GM20431 (cell line): ENCODE results near the gene RENBP.

ENCODE experiments used
- in situ Hi-C: fragments of 300-500 bp; cut with MseI, MboI; formaldehyde crosslinking; loops from one replicate; pipeline ENCODE4 v1.15.0; 2020; ENCODE audit warnings: low sequenced_read_pairs; ENCODE audit not compliant: unreplicated experiment

Gene RENBP

GRCh38 chrX:153924149-153924861 is 20.1 kb downstream of the RENBP start:
- in situ Hi-C loops: no loop called here

DNA sequence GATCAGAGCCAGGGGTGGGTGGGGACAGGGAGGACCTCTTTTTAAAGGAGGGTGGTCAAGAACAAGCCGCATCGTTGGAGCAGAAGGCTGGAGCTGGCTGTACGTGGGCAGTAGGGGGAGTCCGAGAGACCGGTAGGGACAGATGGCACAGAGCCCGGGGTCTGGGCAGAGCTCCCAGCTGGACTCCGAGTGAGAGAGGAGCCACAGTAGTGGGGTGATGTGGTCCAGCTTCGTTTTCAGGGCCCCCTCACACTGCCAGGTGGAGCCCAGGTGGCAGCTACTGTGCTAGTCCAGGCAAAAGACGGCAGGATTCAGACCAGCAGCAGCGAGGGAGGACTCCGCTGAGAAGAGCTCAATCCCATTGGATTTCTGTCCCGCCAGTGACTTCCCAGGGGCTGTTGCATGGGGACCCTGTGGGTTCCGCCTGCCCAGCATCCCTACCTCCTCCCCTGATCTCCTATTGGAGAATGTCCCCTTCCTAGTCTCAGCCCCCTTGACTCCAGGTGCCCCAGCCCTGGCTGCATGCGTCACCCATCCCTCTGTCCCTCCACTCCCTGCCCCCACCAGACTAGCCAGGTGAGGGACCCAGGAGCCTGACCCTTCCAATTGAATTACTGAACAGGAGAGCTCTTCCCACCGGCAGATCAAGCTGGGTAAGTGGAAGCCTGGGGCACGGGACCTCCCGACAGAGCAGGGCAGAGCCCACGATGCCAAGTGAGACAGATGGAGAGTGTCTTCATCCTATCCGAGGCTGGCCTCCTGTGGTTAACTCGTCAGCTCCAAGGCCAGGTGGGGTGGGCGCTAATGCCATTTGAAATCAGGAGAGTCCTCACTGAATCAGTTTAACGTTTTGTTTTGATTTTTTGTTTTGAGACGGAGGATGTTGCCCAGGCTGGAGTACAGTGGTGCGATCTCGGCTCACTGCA is 21.2 kb downstream of the RENBP start:
- in situ Hi-C loops: no loop called here

GRCh38 chrX:153921511-153922446 is 22.7 kb downstream of the RENBP start:
- in situ Hi-C loops: no loop called here

DNA sequence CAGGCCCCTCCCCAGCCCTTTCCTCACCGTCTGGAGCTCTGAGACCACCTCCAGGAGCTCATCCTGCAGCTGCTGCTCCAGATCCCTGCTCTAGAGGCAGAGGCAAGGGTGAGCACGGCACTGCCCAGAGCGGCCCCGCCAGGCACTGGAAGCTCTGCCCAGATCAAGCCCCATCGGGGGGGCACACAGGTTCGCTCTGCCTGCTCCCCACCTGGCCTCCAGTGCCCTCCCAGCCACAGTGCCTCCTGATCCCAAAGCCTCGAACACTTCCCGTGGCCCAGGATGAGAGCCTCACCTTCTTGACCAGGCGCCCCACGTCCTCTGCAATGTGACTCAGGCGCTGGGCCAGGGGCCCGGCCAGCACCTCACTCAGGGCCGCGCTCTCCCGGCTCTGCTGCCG is 23.4 kb downstream of the RENBP start:
- in situ Hi-C loops: no loop called here

DNA sequence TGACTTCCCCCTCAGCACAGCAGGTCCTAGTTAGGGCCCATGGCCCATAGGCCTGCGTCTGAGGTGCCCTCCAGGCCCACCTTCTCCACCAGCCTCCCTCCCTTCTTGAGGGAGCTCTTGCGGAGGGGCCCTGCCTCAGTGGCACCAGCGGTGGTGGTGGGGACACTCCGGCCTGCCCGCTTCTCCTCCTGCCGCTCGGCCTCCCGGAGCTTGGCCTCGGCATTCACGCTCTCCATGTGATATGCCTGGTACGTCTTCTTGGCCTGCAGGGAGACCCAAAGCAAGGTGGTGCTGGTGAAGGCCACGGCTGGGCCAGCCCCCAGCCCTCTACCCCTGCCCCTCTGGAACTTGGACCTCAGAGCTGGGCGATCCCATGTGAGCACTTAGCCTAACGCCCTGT is 23.9 kb downstream of the RENBP start:
- in situ Hi-C loops: no loop called here

- in situ Hi-C loops: no loop called here
Observed at GRCh38 chrX:153919281-153919680, 25.2 kb downstream of the RENBP start.

GRCh38 chrX:153917869-153918268 is 26.6 kb downstream of the RENBP start:
- in situ Hi-C loops: no loop called here

DNA sequence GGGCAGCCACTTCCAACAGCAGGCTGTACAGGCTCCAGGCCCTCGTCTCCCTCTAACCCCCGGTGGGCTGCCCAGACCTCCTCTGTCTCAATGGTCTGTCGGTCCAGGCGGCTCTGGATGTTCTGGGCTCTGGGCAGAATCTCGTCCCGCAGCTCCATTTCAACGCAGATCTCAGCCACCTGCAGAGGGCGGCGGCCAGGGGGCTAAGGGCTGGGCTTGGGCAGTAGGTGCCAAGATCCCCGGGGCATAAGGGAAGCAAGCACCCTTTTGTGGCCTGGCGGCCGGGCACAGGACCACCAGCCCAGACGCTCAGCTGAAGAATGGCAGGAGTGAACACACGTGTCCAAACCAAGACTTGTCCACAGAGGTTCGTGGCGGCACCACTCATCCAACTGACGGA is 30.7 kb downstream of the RENBP start:
- in situ Hi-C loops: no loop called here

DNA sequence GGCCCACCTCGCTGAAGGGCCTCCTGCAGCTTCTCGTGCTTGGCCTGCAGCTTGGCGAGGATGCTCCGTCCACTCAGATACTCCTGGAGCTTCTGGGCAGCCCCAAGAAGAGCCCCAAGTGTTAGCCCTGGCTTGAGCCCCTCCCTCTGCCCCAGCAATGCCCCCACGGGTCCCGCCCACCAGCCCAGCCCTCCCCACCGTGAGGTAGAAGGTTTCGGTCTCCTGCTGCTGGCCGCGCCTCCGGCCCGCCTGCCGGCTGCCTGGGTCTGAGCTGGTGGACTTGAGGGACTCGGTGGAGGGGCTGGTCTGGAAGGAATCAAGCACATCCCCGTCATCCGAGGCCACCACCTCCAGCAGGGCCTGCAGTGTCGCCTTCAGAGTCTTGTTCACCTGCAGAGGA is 31.2 kb downstream of the RENBP start:
- in situ Hi-C loops: no loop called here

DNA sequence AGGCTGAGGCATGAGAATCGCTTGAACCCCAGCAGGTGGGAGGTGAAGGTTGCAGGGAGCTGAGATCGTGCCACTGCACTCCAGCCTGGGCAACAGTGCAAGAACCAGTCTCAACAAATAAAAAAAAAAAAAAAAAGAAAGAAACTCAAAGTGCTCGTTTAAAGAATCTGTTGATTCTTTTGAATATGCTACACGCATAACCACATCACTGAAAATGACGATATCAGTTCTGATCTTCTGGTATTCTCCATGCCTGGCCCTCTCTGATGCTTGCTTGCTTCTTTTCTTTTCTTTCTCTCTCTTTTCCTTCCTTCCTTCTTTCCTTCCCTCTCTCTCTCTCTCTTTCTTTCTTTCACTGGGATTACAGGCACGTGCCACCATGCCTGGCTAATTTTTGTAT is 32.6 kb downstream of the RENBP start:
- in situ Hi-C loops: no loop called here

- in situ Hi-C loops: no loop called here
Observed at GRCh38 chrX:153910446-153910845, 34.0 kb downstream of the RENBP start.

DNA sequence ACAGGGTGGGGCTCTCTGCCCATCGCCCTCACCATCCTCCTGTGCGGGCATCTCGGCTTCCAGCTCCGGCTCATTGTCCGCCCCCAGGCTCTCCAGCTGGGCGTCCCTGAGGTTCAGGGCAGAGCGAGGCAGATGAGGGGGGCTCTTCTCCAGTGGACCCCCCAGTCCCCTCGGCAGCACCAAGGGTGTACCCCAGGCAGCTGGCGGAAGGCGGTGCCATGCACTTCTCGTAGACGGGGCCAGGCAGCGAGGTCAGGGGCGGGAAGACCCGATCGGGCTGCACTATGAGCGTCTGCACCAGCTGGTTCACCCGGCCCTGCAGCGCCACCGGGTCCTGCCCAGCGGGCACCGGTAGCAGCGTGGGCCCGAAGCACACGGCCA is 34.5 kb downstream of the RENBP start:
- in situ Hi-C loops: no loop called here

GRCh38 chrX:153909024-153909979 is 35.1 kb downstream of the RENBP start:
- in situ Hi-C loops: no loop called here

GRCh38 chrX:153908219-153908860 is 36.1 kb downstream of the RENBP start:
- in situ Hi-C loops: no loop called here

DNA sequence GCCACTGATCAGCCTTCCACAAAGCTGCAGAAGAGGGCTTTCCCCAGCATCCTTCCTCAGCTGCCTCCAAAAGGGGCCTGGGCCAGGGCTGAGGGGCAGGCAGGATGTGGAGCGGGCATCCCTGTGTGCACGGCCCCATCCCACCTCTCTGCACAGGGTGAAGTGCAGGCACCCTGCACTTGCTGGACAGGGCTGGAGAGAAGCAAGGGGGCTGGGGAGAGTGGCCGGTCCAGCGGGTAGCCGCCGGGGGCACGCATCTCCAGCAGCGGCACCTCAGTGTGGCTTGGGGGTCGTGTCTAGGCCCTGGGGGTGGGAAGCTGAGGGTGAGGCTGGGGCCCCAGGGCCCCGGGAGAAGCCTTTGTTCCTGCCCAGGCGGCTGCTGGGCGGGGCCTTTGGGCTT is 37.0 kb downstream of the RENBP start:
- in situ Hi-C loops: no loop called here

- in situ Hi-C loops: no loop called here
Observed at GRCh38 chrX:153906126-153906917, 38.1 kb downstream of the RENBP start.

GRCh38 chrX:153905481-153906095 is 38.9 kb downstream of the RENBP start:
- in situ Hi-C loops: no loop called here
